Muscle of leg (tissue), 11 donors: ENCODE measurements around the gene FOXF1. TPM values are rescaled to one million over a fixed set of nuclear protein-coding genes. Genes with fewer than 3 reads are reported as not detected.

Source experiments
- DNase-seq: peaks from one replicate; pipeline ENCODE4 v3.0.0; 2013
- H3K27ac ChIP-seq: one replicate; pipeline ENCODE4 v1.5.1; 2013; ENCODE audit warnings: mild to moderate bottlenecking, low read length, control low read depth
- H3K27me3 ChIP-seq: one replicate; pipeline ENCODE4 v1.6.1; 2013; ENCODE audit warnings: low read length; ENCODE audit not compliant: control insufficient read depth, insufficient read depth
- H3K36me3 ChIP-seq: one replicate; pipeline ENCODE4 v1.6.1; 2013; ENCODE audit warnings: low read length; ENCODE audit not compliant: control insufficient read depth, insufficient read depth
- H3K4me1 ChIP-seq: one replicate; pipeline ENCODE4 v1.6.1; 2013; ENCODE audit warnings: low read length; ENCODE audit not compliant: control insufficient read depth, insufficient read depth
- H3K4me3 ChIP-seq: one replicate; pipeline ENCODE4 v1.5.1; 2013; ENCODE audit warnings: low read length, control low read depth
- H3K9me3 ChIP-seq: replicated peaks from 2 replicates; pipeline ENCODE4 v1.6.1; 2013; ENCODE audit warnings: low read depth, low read length; ENCODE audit not compliant: control insufficient read depth
- WGBS: methylation state at CpG from one replicate; pipeline ENCODE4 v1.1.5; 2013; ENCODE audit warnings: missing lambda C conversion rate; ENCODE audit not compliant: insufficient coverage; 5-methylcytosine and 5-hydroxymethylcytosine counted together
- polyA plus RNA-seq, 8 donors: library from polyadenylated mRNA; unstranded; fragments of 120-200 nt; gene quantifications; one replicate each; pipeline versions ENCODE4 v1.2.1 to v1.2.3, GENCODE V29; 2013; ENCODE audit warnings: inconsistent platforms in 1 of 8, low replicate concordance in 1 of 8; ENCODE audit not compliant: insufficient read length in 8 of 8, insufficient read depth in 1 of 8
- total RNA-seq: library from RNA; stranded (reverse); fragments of 120-200 nt; gene quantifications from one replicate; pipeline ENCODE4 v1.2.4, GENCODE V29; 2013

Gene FOXF1
- total and polyA plus RNA-seq, 9 donors = 0.04 to 1.8 (median 0.05) TPM; not detected in 4

DNA sequence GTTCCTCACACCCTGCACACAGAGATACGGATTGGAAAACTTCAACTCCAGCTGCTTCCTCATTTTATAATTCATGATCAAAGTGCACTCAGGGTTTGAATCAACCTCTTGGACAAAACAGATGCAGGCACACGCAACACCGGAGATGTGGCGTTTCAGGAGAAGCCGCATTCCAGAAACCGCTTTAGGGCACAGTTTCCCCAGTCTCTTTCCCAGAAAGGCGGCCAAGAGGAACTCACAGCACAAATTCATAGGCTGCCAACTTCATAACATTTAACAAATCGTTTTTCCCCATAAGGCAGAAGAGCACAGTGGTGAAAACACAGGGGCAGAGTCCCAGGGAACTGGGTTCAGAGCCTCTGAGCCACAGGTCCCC, 36.3 kb downstream of the FOXF1 start:
- no peak overlapping the region for H3K4me3 ChIP-seq

DNA sequence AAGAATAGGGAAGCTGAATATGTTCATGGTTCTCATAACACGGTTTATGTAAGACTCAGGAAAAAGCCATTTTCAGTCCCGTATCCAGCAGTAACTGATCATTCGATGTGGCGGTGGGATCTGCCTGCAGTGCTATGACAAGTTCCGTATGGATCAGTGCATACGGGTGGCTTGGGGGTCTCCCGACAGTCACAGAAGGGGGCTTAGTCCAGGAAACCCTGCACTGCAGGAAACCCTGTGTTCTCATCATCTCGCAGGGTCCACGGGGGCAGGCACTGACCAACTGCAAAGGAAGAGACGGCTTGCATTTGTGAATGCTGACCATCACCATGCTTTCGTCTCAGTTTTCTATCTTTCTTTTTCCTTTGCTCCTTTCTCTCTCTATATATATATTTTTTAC, 37.0 kb downstream of the FOXF1 start:
- no peak for DNase-seq
- H3K4me3 ChIP-seq = no peak overlapping the region
- peaks cover 64% of the 10 kb centered on the region for H3K36me3 ChIP-seq
- H3K4me1 ChIP-seq = peaks cover 3% of the 10 kb centered on the region
- 89% methylated on average over 7 of the region's 11 CpGs for WGBS
- no peak overlapping the region for H3K27ac ChIP-seq
- H3K27me3 ChIP-seq = no peaks in the 10 kb centered on the region
- H3K9me3 ChIP-seq = no peaks in the 10 kb centered on the region

More for the DNA sequence above, 36.3 kb downstream of the FOXF1 start:
- Histone ChIP-seq H3K36me3 (peaks cover 64% of the 10 kb centered on the region), H3K4me1 (peaks cover 3% of the 10 kb centered on the region), H3K27me3 (no peaks in the 10 kb centered on the region), H3K9me3 (no peaks in the 10 kb centered on the region), H3K27ac (no peak overlapping the region)
- peak; percentile 49 for DNase-seq
- WGBS = 63% methylated on average over 7 of the region's 8 CpGs

DNA sequence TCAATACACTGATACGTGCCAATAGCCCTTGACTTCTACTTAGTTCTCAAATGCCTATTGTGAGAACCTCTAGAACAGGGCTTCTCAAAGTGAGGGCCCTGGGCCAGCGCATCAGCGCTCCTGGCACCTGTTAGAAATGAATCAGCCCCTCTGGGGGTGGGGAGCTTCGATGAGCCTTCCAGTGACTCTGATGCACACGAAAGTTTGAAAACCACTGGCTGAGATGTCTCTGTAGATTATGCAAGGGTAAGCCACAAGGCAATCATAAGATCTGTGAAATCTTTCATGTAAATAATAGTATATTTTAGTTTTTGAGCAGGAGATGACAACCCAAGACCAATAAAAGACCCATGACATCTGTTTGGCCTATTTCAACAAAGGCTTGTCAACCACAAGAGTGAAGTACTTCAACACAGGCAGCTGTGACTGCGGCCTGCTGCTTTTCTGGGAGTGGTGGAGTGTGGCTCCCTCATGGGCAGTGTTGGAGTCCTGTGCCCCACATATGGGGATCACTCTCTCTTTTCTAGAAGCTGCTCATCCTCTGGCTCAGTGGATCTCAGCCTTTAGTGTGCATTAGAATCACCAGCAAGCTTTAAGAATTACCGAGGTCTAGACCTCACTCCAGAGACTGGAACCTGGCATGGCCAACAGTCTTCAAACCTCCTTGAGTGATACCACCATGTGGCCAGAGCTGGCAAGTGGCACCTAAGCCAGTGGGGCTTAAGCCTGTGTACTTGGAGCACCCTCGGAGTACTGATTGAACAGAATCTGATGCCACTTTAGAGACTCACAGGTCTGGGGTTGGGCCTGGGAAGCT, 39.0 kb downstream of the FOXF1 start:
- H3K4me1 ChIP-seq = peaks cover 6% of the 10 kb centered on the region
- H3K27me3 ChIP-seq = no peaks in the 10 kb centered on the region
- H3K9me3 ChIP-seq = no peaks in the 10 kb centered on the region
- H3K27ac ChIP-seq = no peak overlapping the region
- peaks cover 55% of the 10 kb centered on the region for H3K36me3 ChIP-seq
- WGBS = 65% methylated on average over 6 of the region's 8 CpGs
- DNase-seq = no peak
- H3K4me3 ChIP-seq = no peak overlapping the region

DNA sequence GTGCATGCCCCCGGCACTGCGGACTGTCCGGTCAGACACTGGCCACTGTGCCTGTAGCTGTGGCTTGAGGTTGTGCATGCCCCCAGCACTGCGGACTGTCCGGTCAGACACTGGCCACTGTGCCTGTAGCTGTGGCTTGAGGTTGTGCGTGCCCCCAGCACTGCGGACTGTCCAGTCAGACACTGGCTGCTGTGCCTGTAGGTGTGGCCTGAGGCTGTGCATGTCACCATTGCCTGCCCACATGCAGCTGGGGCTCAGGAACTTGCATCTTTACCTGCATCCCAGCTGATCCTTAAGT, 39.5 kb downstream of the FOXF1 start:
- H3K27ac ChIP-seq = no peak overlapping the region
- H3K27me3 ChIP-seq = no peaks in the 10 kb centered on the region
- no peak for DNase-seq
- H3K9me3 ChIP-seq = no peaks in the 10 kb centered on the region
- H3K4me1 ChIP-seq = peaks cover 8% of the 10 kb centered on the region
- no peak overlapping the region for H3K4me3 ChIP-seq
- WGBS = 98% methylated on average over 7 of the region's 7 CpGs
- peaks cover 55% of the 10 kb centered on the region for H3K36me3 ChIP-seq

DNA sequence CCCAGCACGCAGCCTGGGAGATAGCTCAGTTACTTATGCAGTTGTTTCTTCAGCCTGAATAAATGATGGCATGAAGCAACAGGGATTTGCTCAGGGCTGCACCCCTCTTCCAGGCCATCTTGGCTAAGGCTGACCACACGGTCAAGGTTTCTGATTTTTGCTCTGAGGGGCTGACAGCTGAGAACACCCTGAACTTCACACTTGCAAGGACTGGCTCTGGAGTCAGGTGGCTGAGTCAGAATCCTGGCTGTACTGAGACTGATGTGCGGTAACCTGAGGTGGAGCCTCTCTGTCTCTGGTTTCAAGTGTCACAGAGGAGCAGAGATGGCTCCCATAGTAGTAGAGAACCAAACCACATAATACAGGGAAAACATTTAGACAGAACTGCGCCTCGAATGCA, 40.0 kb downstream of the FOXF1 start:
- no peaks in the 10 kb centered on the region for H3K27me3 ChIP-seq
- no peak for DNase-seq
- no peaks in the 10 kb centered on the region for H3K9me3 ChIP-seq
- H3K27ac ChIP-seq = no peak overlapping the region
- 100% methylated on average over 2 of the region's 5 CpGs for WGBS
- no peak overlapping the region for H3K4me3 ChIP-seq
- H3K36me3 ChIP-seq = peaks cover 53% of the 10 kb centered on the region
- H3K4me1 ChIP-seq = peaks cover 9% of the 10 kb centered on the region

DNA sequence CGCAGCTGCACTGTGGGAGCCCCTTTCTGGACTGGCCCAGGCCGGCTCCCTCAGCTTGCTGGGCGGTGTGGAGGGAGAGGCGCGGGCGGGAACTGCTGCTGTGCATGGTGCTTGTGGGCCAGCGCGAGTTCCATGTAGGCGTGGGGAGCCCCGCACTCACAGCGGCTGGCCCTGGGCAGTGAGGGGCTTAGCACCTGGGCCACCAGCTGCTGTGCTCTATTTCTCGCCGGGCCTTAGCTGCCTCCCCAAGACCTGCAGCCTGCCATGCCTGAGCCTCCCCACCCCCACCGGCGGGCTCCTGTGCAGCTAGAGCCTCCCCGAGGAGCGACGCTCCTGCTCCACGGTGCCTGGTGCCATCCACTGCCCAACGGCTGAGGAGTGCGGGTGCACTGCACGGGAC, 43.0 kb downstream of the FOXF1 start:
- peaks cover 8% of the 10 kb centered on the region for H3K27me3 ChIP-seq
- H3K4me3 ChIP-seq = no peak overlapping the region
- peaks cover 18% of the 10 kb centered on the region for H3K4me1 ChIP-seq
- no peak for DNase-seq
- peaks cover 30% of the 10 kb centered on the region for H3K36me3 ChIP-seq
- no peaks in the 10 kb centered on the region for H3K9me3 ChIP-seq
- no peak overlapping the region for H3K27ac ChIP-seq
- 88% methylated on average over 21 of the region's 22 CpGs for WGBS

DNA sequence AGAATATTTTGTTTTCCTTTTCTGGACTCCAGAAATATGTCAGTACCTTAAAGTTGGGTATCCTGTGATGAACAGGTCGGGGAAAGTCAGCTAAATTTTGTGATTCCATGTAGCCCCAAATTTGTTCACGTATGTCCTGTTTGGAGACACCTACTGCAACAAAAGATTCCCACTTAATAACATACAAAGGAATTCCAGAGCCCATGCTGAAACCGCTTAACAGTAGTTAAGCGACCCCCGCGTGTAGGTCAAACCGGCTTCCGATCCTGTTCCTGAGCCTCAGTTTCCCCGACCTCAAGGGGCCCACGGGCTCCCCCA, 44.2 kb downstream of the FOXF1 start:
- peaks cover 18% of the 10 kb centered on the region for H3K4me1 ChIP-seq
- H3K9me3 ChIP-seq = no peaks in the 10 kb centered on the region
- 3% methylated on average over 9 of the region's 10 CpGs for WGBS
- H3K36me3 ChIP-seq = peaks cover 20% of the 10 kb centered on the region
- DNase-seq = no peak
- H3K27ac ChIP-seq = peak overlapping the region; percentile 79
- H3K27me3 ChIP-seq = peaks cover 8% of the 10 kb centered on the region
- peak overlapping the region; percentile 97 for H3K4me3 ChIP-seq

DNA sequence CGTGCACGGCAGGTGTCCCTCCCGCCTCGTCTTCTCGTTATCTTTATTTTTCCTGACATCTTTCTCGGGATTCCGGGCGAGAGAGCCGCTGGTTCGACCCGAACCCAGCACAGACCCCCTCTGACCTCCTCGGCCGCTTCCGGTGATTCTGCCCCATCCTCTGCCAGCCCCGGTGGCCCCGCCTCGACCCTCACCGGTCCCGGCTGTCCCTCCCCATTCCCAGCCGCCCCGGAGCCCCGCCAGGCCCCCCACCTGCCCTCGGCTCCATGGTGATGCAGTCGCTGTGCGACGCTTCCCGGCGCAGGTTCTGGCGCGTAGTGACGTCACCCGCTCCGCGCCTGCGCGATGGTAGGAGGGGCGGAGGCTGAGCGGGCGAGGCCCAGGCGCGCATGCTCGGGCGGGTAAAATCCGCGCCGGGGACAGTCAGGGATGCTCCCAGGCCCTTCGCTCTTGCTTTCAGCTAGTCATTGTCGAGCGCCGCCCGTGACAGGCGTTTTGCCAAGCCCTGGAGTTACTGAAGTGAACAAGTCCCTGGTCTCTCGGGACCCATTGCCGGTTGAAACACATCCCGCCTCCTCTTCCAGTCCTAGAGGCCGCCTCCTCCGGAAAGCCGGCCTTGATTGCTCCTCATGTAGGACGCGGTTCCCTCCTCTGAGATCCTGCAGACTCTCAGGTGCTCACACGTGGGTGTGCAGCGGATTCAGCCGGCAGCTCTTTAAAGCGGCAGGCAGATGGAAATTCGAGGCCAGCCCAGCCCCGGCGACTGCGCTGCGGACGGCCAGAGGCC, 44.8 kb downstream of the FOXF1 start, which contains the start of gene MTHFSD:
TSS of gene MTHFSD (minus strand) at position 319 of the 787 bp plus-strand sequence. CDS start at position 268, 51 bp downstream.
- H3K4me1 ChIP-seq = peaks cover 18% of the 10 kb centered on the region
- DNase-seq = peak; percentile 97
- peaks cover 15% of the 10 kb centered on the region for H3K36me3 ChIP-seq
- H3K4me3 ChIP-seq = peak within 1 kb of the TSS; percentile 97
- no peaks in the 10 kb centered on the region for H3K9me3 ChIP-seq
- peaks cover 11% of the 10 kb centered on the region for H3K27me3 ChIP-seq
- 5% methylated on average over 67 of the region's 70 CpGs for WGBS
- peak within 1 kb of the TSS; percentile 86 for H3K27ac ChIP-seq

DNA sequence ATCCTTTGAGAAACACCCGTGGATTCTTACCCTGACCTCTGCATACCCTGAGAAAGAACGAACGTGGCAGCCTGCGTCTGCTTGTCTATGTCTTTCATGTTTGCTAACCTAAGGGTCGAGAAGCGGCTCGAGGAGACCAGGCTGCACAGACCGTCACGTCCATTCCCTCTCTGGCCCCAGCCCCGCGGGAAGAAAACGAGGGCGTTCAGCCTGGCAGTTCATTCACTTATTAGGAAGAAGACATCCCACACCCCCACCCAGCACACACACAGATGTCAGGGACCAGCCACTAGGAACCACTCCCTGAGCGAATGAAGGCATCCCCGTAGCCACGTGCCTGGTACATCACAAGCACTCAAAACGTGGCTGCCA, 45.4 kb downstream of the FOXF1 start:
- 32% methylated on average over 15 of the region's 17 CpGs for WGBS
- H3K4me1 ChIP-seq = peaks cover 18% of the 10 kb centered on the region
- H3K27ac ChIP-seq = peak overlapping the region; percentile 86
- peaks cover 13% of the 10 kb centered on the region for H3K27me3 ChIP-seq
- DNase-seq = no peak
- H3K36me3 ChIP-seq = peaks cover 10% of the 10 kb centered on the region
- no peaks in the 10 kb centered on the region for H3K9me3 ChIP-seq
- H3K4me3 ChIP-seq = peak overlapping the region; percentile 97

DNA sequence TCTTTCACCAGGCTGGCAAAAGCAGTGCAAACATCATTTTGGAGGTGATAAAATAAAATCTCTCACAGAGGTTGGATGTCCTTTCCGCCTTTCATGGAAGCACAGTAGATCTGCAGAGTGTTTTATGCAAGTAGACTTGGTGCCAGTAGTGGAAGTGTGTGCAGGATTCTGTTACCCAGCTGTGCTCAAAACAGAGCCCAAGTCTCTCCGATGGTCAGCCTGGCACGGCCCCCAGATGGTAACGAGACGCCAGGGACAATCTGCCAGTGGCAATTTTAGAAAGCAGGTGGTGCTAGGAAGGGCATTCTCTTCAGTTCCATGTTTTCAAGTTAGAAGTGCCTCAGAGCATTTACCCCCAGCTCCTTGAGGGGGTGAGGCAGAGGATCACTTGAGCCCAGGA, 46.2 kb downstream of the FOXF1 start:
- H3K36me3 ChIP-seq = peaks cover 7% of the 10 kb centered on the region
- WGBS = 48% methylated on average over 5 of the region's 5 CpGs
- DNase-seq = peak; percentile 63
- peaks cover 18% of the 10 kb centered on the region for H3K4me1 ChIP-seq
- no peaks in the 10 kb centered on the region for H3K9me3 ChIP-seq
- no peak overlapping the region for H3K4me3 ChIP-seq
- H3K27ac ChIP-seq = no peak overlapping the region
- H3K27me3 ChIP-seq = peaks cover 20% of the 10 kb centered on the region
